H1 (cell line): ENCODE measurements around the gene RAB11B. TPM values are rescaled to one million over a fixed set of nuclear protein-coding genes. Genes with fewer than 3 reads are reported as not detected.
A peak's percentile ranks its signal among the peaks of the same experiment; 100 is the strongest.
"Not testable (repeated sequence)": the region's sequence is repeated elsewhere in the genome, so short reads cannot be mapped to it uniquely, and the experiment has no call there.

Experiments
- CTCF ChIA-PET: fragments of 300-600 bp; sonication (Branson Sonifier 250); formaldehyde crosslinking; loops from one replicate; lab custom pipeline; 2021; ENCODE audit not compliant: partially characterized antibody; lab: Charles Lee
- POLR2A ChIA-PET: fragments of 300-600 bp; sonication (Branson Sonifier 250); formaldehyde crosslinking; loops from one replicate; lab custom pipeline; 2021; ENCODE audit warnings: inconsistent platforms; ENCODE audit not compliant: partially characterized antibody; lab: Charles Lee
- DNase-seq, 2 experiments: peaks; one replicate each; pipeline versions ENCODE4 v3.0.0 to v3.0.0-alpha.2; 2010 to 2022; ENCODE audit warnings: low spot score in 2 of 2, low read depth in 1 of 2, mixed read lengths in 1 of 2
- FAIRE-seq: peaks from 2 replicates; lab custom pipeline; 2011; peaks lifted over from hg19 to GRCh38; lab: Jason Lieb, UNC
- H2AFZ ChIP-seq: 2 replicates; pipeline ENCODE4 v1.8.1; 2012; ENCODE audit warnings: low read length, inconsistent platforms
- H2AK5ac ChIP-seq: 2 replicates; pipeline ENCODE4 v1.6.1; 2013; ENCODE audit warnings: low read depth, low read length
- H2BK120ac ChIP-seq: replicated peaks from 2 replicates; pipeline ENCODE3; 2013; ENCODE audit warnings: low read depth, low read length, inconsistent platforms
- H2BK12ac ChIP-seq: 2 replicates; pipeline ENCODE4 v1.6.1; 2013; ENCODE audit warnings: low read depth, low read length
- H2BK15ac ChIP-seq: 2 replicates; pipeline ENCODE4 v1.6.1; 2013; ENCODE audit warnings: low read length
- H2BK20ac ChIP-seq: 2 replicates; pipeline ENCODE4 v1.6.1; 2013; ENCODE audit warnings: low read length
- H2BK5ac ChIP-seq: 2 replicates; pipeline ENCODE4 v1.6.1; 2013; ENCODE audit warnings: low read depth, low read length
- H3K14ac ChIP-seq: 2 replicates; pipeline ENCODE4 v1.6.1; 2013; ENCODE audit warnings: inconsistent platforms; ENCODE audit not compliant: insufficient read length
- H3K18ac ChIP-seq: 2 replicates; pipeline ENCODE4 v1.6.1; 2013; ENCODE audit warnings: low read length; ENCODE audit errors: extremely low read depth
- H3K23ac ChIP-seq: 2 replicates; pipeline ENCODE4 v1.6.1; 2013; ENCODE audit warnings: inconsistent platforms; ENCODE audit not compliant: insufficient read length
- H3K23me2 ChIP-seq: 2 replicates; pipeline ENCODE4 v1.6.1; 2013; ENCODE audit warnings: low read depth, low read length
- H3K27ac ChIP-seq: 2 replicates; pipeline ENCODE4 v1.6.1; 2011; ENCODE audit warnings: low read depth, low read length, inconsistent platforms
- H3K27me3 ChIP-seq, 4 experiments: replicated peaks in 1 of 4; 1 replicate in 1 of 4; 2 replicates in 3 of 4; pipeline versions ENCODE4 v1.6.1 to v1.8.1; 2011 to 2013; ENCODE audit warnings: low read length in 3 of 4, mild to moderate bottlenecking in 3 of 4, inconsistent platforms in 2 of 4, mixed read lengths in 2 of 4, moderate library complexity in 1 of 4; ENCODE audit not compliant: control insufficient read depth in 3 of 4, insufficient read depth in 3 of 4; ENCODE audit errors: extremely low read depth in 1 of 4
- H3K36me3 ChIP-seq, 4 experiments: 2 replicates each; pipeline versions ENCODE4 v1.6.1 to v1.8.1; 2011 to 2013; ENCODE audit warnings: mild to moderate bottlenecking in 4 of 4, low read length in 3 of 4, moderate library complexity in 2 of 4, control low read depth in 1 of 4, inconsistent platforms in 1 of 4; ENCODE audit not compliant: insufficient read depth in 4 of 4, control insufficient read depth in 2 of 4
- H3K4ac ChIP-seq: replicated peaks from 2 replicates; pipeline ENCODE3; 2013; ENCODE audit warnings: low read length, low read depth, mixed read lengths, inconsistent platforms; ENCODE audit not compliant: insufficient read length
- H3K4me1 ChIP-seq, 4 experiments: replicated peaks in 1 of 4; 1 replicate in 1 of 4; 2 replicates in 3 of 4; pipeline versions ENCODE4 v1.6.1 to v1.8.1; 2011 to 2013; ENCODE audit warnings: low read length in 3 of 4, inconsistent platforms in 2 of 4, mixed read lengths in 1 of 4; ENCODE audit not compliant: insufficient read depth in 4 of 4, control insufficient read depth in 3 of 4
- H3K4me2 ChIP-seq, 2 experiments: 2 replicates each; pipeline versions ENCODE4 v1.6.1 to v1.8.1; 2011 to 2013; ENCODE audit warnings: low read depth in 2 of 2, low read length in 2 of 2, control low read depth in 1 of 2, inconsistent platforms in 1 of 2, mild to moderate bottlenecking in 1 of 2; ENCODE audit not compliant: insufficient read depth in 1 of 2
- H3K4me3 ChIP-seq, 4 experiments: fragments of 200-600, 300-600 bp in 1 of 4; sonication (generic), shearing (Covaris generic), sonication (Bioruptor Twin) in 1 of 4; 2 replicates each; pipeline versions ENCODE4 v1.5.1 to v1.8.1; 2011 to 2016; ENCODE audit warnings: low read length in 4 of 4, low read depth in 3 of 4, control low read depth in 2 of 4, inconsistent platforms in 2 of 4, mild to moderate bottlenecking in 2 of 4, mixed read lengths in 1 of 4, moderate library complexity in 1 of 4; ENCODE audit not compliant: insufficient read depth in 2 of 4; ENCODE audit errors: extremely low read depth in 1 of 4
- H3K56ac ChIP-seq: replicated peaks from 2 replicates; pipeline ENCODE3; 2013; ENCODE audit warnings: low read depth, mild to moderate bottlenecking, mixed read lengths, low read length, inconsistent platforms; ENCODE audit not compliant: insufficient read length
- H3K79me1 ChIP-seq: 2 replicates; pipeline ENCODE4 v1.6.1; 2013; ENCODE audit warnings: low read depth, low read length, control low read depth
- H3K79me2 ChIP-seq, 2 experiments: 2 replicates each; pipeline versions ENCODE4 v1.6.1 to v1.8.1; 2012 to 2013; ENCODE audit warnings: low read length in 2 of 2, mild to moderate bottlenecking in 2 of 2, inconsistent platforms in 1 of 2; ENCODE audit not compliant: insufficient read depth in 2 of 2, control insufficient read depth in 1 of 2
- H3K9ac ChIP-seq, 4 experiments: replicated peaks in 1 of 4; 1 replicate in 1 of 4; 2 replicates in 3 of 4; pipeline versions ENCODE4 v1.6.1 to v1.8.1; 2011 to 2013; ENCODE audit warnings: low read depth in 3 of 4, low read length in 3 of 4, control low read depth in 2 of 4, mild to moderate bottlenecking in 2 of 4, moderate library complexity in 2 of 4, inconsistent platforms in 1 of 4; ENCODE audit errors: extremely low read depth in 1 of 4
- H3K9me3 ChIP-seq, 2 experiments: 2 replicates each; pipeline versions ENCODE4 v1.6.1 to v1.8.1; 2012 to 2013; ENCODE audit warnings: mild to moderate bottlenecking in 2 of 2, moderate library complexity in 2 of 2, control low read depth in 1 of 2, inconsistent platforms in 1 of 2, low read depth in 1 of 2, low read length in 1 of 2, mixed read lengths in 1 of 2; ENCODE audit not compliant: insufficient read depth in 2 of 2
- H4K20me1 ChIP-seq, 2 experiments: replicated peaks in 1 of 2; 2 replicates each; pipeline versions ENCODE3 to v1.8.1; 2011 to 2013; ENCODE audit warnings: inconsistent platforms in 2 of 2, low read length in 2 of 2, mild to moderate bottlenecking in 1 of 2; ENCODE audit not compliant: insufficient read depth in 2 of 2, control insufficient read depth in 1 of 2
- H4K5ac ChIP-seq: 2 replicates; pipeline ENCODE4 v1.6.1; 2013; ENCODE audit warnings: low read length, low read depth, mixed read lengths, inconsistent platforms; ENCODE audit not compliant: insufficient read length
- H4K8ac ChIP-seq: 2 replicates; pipeline ENCODE4 v1.8.0; 2013; ENCODE audit warnings: mild to moderate bottlenecking, moderate library complexity, low read length, inconsistent platforms; ENCODE audit not compliant: insufficient read depth; ENCODE audit errors: extremely low read depth
- H4K91ac ChIP-seq: replicated peaks from 2 replicates; pipeline ENCODE3; 2013; ENCODE audit warnings: low read length, mixed read lengths, inconsistent platforms; ENCODE audit not compliant: insufficient read length
- WGBS, 2 experiments: shearing (Covaris generic) in 1 of 2; methylation state at CpG; one replicate each; pipeline versions ENCODE4 v1.1.6 to v1.1.7; 2013 to 2015; ENCODE audit warnings: low lambda C conversion rate in 2 of 2, mixed read lengths in 2 of 2, inconsistent platforms in 1 of 2, low coverage in 1 of 2, missing lambda C conversion rate in 1 of 2; ENCODE audit not compliant: insufficient replicate concordance in 2 of 2, insufficient coverage in 1 of 2, insufficient read length in 1 of 2; ENCODE audit errors: extremely low coverage in 1 of 2, missing lambda C conversion rate in 1 of 2; 5-methylcytosine and 5-hydroxymethylcytosine counted together
- polyA plus RNA-seq, 7 experiments: library from polyadenylated mRNA; depleted of rRNA in 3 of 7; stranded (reverse) in 5 of 7; unstranded in 2 of 7; fragments of >200 nt in 5 of 7; fragments of 200-250 nt in 2 of 7; gene quantifications; 1 replicate in 5 of 7; 2 replicates in 1 of 7; 4 replicates in 1 of 7; pipeline versions ENCODE4 v1.2.1 to v1.2.3, GENCODE V29; 2011 to 2013; ENCODE audit warnings: missing spikeins in 2 of 7, mixed read lengths in 2 of 7
- total RNA-seq: library from RNA; stranded (reverse); fragmentation: NEBNext Ultra II Directional; extraction: Animal tissue kit (Norgen Biotek cat#: 25700); gene quantifications from 2 replicates; pipeline ENCODE4 v1.2.1, GENCODE V29; 2021

The RAB11B gene
- total and polyA plus RNA-seq, 2 of the 8 experiments (the other 6 are each of a cell fraction or from before 2014, with no cell fraction given), result 50.2 to 85.8 TPM

GRCh38 chr19:8352845-8353244 lies 37.3 kb upstream of the RAB11B start:
- FAIRE-seq, H3K36me3 ChIP-seq, H3K23me2 ChIP-seq, H3K14ac ChIP-seq, H2AK5ac ChIP-seq, H3K18ac ChIP-seq, H3K4ac ChIP-seq, H4K20me1 ChIP-seq, H3K9ac ChIP-seq, H4K8ac ChIP-seq, H3K27me3 ChIP-seq, H3K23ac ChIP-seq, H4K91ac ChIP-seq, H2BK12ac ChIP-seq, H2BK120ac ChIP-seq, H3K9me3 ChIP-seq, H2BK5ac ChIP-seq, DNase-seq, H2BK15ac ChIP-seq, H3K4me1 ChIP-seq, H3K56ac ChIP-seq, H3K79me2 ChIP-seq, H3K27ac ChIP-seq, H2AFZ ChIP-seq, H3K79me1 ChIP-seq, H4K5ac ChIP-seq, H2BK20ac ChIP-seq: not testable (repeated sequence)
- Histone ChIP-seq H3K4me2 (peak overlapping the region; percentile 56 to 64; a peak in 2 of 4 replicates), H3K4me3 (peak overlapping the region in 1 of 4 experiments; percentile 41; a peak in 2 of 8 replicates)
- CTCF ChIA-PET, result interaction anchor here (0.6 to 6.6 kb wide), 38 partner anchors 11 to 233 kb away, joined by 3 to 68 read pairs (median 8); partner anchors contain the start of genes ANGPTL4, HNRNPM, KANK3 and MARCHF2
- 57% methylated on average over 5 of the region's 5 CpGs; no CpG with 5 or more reads in 1 of the 2 experiments for WGBS, 2 experiments
- POLR2A ChIA-PET, result interaction anchor here (0.8 to 2.1 kb wide), 12 partner anchors 10 to 110 kb away, joined by 3 to 11 read pairs (median 4); partner anchors contain the start of genes ANGPTL4 and RAB11B
